Astrocyte (in vitro differentiated cells and primary cell): Measurements from ENCODE around the gene SLC4A3.

Source experiments
- EZH2 ChIP-seq: IDR thresholded peaks from 2 replicates; pipeline ENCODE4 v1.6.1; 2012; ENCODE audit warnings: mild to moderate bottlenecking, low read length, inconsistent platforms; ENCODE audit not compliant: insufficient read depth
- TF ChIP-seq, protein P1 (sequence below): IDR thresholded peaks from 2 replicates; pipeline ENCODE4 v1.5.1; 2011; ENCODE audit warnings: low read depth, mild to moderate bottlenecking, inconsistent platforms, low read length, moderate library complexity; ENCODE audit not compliant: insufficient read depth

DNA sequence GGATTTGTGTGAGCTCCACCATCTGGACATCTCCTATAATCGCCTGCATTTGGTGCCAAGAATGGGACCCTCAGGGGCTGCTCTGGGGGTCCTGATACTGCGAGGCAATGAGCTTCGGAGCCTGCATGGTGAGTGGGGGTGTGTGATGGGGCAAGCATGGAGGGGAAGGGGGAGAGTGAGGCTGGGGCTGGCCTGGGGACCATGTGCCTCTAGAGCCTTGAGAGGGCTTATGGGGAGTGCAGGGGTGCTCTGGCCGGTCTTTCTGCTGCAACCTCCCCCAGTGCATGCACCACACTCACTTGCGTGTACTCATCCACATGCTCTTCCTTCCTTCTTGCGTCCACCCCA is 21.8 kb upstream of the SLC4A3 start:
- TF ChIP-seq, protein P1, sequence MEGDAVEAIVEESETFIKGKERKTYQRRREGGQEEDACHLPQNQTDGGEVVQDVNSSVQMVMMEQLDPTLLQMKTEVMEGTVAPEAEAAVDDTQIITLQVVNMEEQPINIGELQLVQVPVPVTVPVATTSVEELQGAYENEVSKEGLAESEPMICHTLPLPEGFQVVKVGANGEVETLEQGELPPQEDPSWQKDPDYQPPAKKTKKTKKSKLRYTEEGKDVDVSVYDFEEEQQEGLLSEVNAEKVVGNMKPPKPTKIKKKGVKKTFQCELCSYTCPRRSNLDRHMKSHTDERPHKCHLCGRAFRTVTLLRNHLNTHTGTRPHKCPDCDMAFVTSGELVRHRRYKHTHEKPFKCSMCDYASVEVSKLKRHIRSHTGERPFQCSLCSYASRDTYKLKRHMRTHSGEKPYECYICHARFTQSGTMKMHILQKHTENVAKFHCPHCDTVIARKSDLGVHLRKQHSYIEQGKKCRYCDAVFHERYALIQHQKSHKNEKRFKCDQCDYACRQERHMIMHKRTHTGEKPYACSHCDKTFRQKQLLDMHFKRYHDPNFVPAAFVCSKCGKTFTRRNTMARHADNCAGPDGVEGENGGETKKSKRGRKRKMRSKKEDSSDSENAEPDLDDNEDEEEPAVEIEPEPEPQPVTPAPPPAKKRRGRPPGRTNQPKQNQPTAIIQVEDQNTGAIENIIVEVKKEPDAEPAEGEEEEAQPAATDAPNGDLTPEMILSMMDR: no peak
- TF ChIP-seq EZH2: no peak
